ENCODE results near the gene DNAJC1.
A peak's percentile ranks its signal among the peaks of the same experiment; 100 is the strongest.

DNAJC1 gene

GRCh38 chr10:21751341-21752310 lies 251.9 kb downstream of the DNAJC1 start:
- no peak for DNase-seq
- Histone ChIP-seq H2BK15ac (ENCODE audit: low read depth, poor library complexity, severe bottlenecking) (no peak overlapping the region), H3K4me2 (ENCODE audit: low read length, poor library complexity, severe bottlenecking) (no peak overlapping the region), H3K23ac (ENCODE audit: low read length in 2 of 2) (no peak overlapping the region), H3K36me3 (ENCODE audit: control insufficient read depth in 1 of 2, insufficient read depth in 2 of 2, low read depth in 1 of 2, low read length in 2 of 2) (peaks cover 5 to 9% of the 10 kb centered on the region in 2 experiments), H3K14ac (ENCODE audit: low read length in 2 of 2) (no peak overlapping the region), H3K9ac (ENCODE audit: low read length) (no peak overlapping the region), H4K8ac (ENCODE audit: low read length) (no peak overlapping the region), H3K18ac (ENCODE audit: low read depth in 1 of 2, low read length in 2 of 2) (no peak overlapping the region), H2BK120ac (ENCODE audit: low read depth, low read length) (no peak overlapping the region), H2AK5ac (ENCODE audit: low read length, severe bottlenecking) (no peak overlapping the region), H3K4me3 (ENCODE audit: insufficient read depth in 1 of 2, low read depth in 1 of 2, low read length in 2 of 2) (no peak overlapping the region), H2BK12ac (ENCODE audit: low read length in 2 of 2) (no peak overlapping the region), H3K9me3 (ENCODE audit: control insufficient read depth, low read length) (no peaks in the 10 kb centered on the region), H3K4me1 (ENCODE audit: control insufficient read depth, insufficient read depth, low read depth, low read length) (peaks cover 17% of the 10 kb centered on the region), H3K27me3 (ENCODE audit: control insufficient read depth in 1 of 2, insufficient read depth in 1 of 2, low read length in 2 of 2) (no peaks in the 10 kb centered on the region), H2AFZ (ENCODE audit: low read depth, low read length) (no peak overlapping the region), H3K79me1 (replicated peaks; ENCODE audit: low read length, poor library complexity, severe bottlenecking) (peaks cover 2% of the 10 kb centered on the region), H3K4ac (ENCODE audit: low read depth in 1 of 2, low read length in 2 of 2) (no peak overlapping the region), H2BK5ac (ENCODE audit: low read depth, low read length, poor library complexity, severe bottlenecking) (no peak overlapping the region), H3K27ac (ENCODE audit: low read length, poor library complexity, severe bottlenecking) (no peak overlapping the region), H4K91ac (ENCODE audit: low read length) (no peak overlapping the region)
- WGBS: 65% methylated on average over 25 of the region's 26 CpGs

GRCh38 chr10:21750424-21750823 lies 253.1 kb downstream of the DNAJC1 start:
- Histone ChIP-seq H3K9me3 (ENCODE audit: control insufficient read depth, low read length) (no peaks in the 10 kb centered on the region), H3K14ac (ENCODE audit: low read length in 2 of 2) (peak overlapping the region in 1 of 2 experiments; percentile 53), H2BK15ac (ENCODE audit: low read depth, poor library complexity, severe bottlenecking) (no peak overlapping the region), H3K36me3 (ENCODE audit: control insufficient read depth in 1 of 2, insufficient read depth in 2 of 2, low read depth in 1 of 2, low read length in 2 of 2) (peaks cover 5 to 9% of the 10 kb centered on the region in 2 experiments), H3K27ac (ENCODE audit: low read length, poor library complexity, severe bottlenecking) (no peak overlapping the region), H3K4me3 (ENCODE audit: insufficient read depth in 1 of 2, low read depth in 1 of 2, low read length in 2 of 2) (no peak overlapping the region), H4K91ac (ENCODE audit: low read length) (no peak overlapping the region), H2BK12ac (ENCODE audit: low read length in 2 of 2) (no peak overlapping the region), H3K9ac (ENCODE audit: low read length) (no peak overlapping the region), H2AFZ (ENCODE audit: low read depth, low read length) (peak overlapping the region; percentile 37), H4K8ac (ENCODE audit: low read length) (no peak overlapping the region), H3K4me2 (ENCODE audit: low read length, poor library complexity, severe bottlenecking) (no peak overlapping the region), H3K4me1 (ENCODE audit: control insufficient read depth, insufficient read depth, low read depth, low read length) (peaks cover 17% of the 10 kb centered on the region), H2BK120ac (ENCODE audit: low read depth, low read length) (no peak overlapping the region), H3K27me3 (ENCODE audit: control insufficient read depth in 1 of 2, insufficient read depth in 1 of 2, low read length in 2 of 2) (no peaks in the 10 kb centered on the region), H2AK5ac (ENCODE audit: low read length, severe bottlenecking) (no peak overlapping the region), H2BK5ac (ENCODE audit: low read depth, low read length, poor library complexity, severe bottlenecking) (no peak overlapping the region), H3K4ac (ENCODE audit: low read depth in 1 of 2, low read length in 2 of 2) (no peak overlapping the region), H3K23ac (ENCODE audit: low read length in 2 of 2) (no peak overlapping the region), H3K79me1 (replicated peaks; ENCODE audit: low read length, poor library complexity, severe bottlenecking) (peaks cover 4% of the 10 kb centered on the region), H3K18ac (ENCODE audit: low read depth in 1 of 2, low read length in 2 of 2) (no peak overlapping the region)
- WGBS: 92% methylated on average over 12 of the region's 12 CpGs
- no peak for DNase-seq

- H2AK5ac ChIP-seq (ENCODE audit: low read length, severe bottlenecking): no peak overlapping the region
- H3K14ac ChIP-seq (ENCODE audit: low read length in 2 of 2): no peak overlapping the region
- H2BK15ac ChIP-seq (ENCODE audit: low read depth, poor library complexity, severe bottlenecking): no peak overlapping the region
- 93% methylated on average over 3 of the region's 3 CpGs for WGBS
- no peak overlapping the region for H3K9ac ChIP-seq (ENCODE audit: low read length)
- no peak overlapping the region for H4K8ac ChIP-seq (ENCODE audit: low read length)
- H2BK5ac ChIP-seq (ENCODE audit: low read depth, low read length, poor library complexity, severe bottlenecking): no peak overlapping the region
- no peak overlapping the region for H3K4me2 ChIP-seq (ENCODE audit: low read length, poor library complexity, severe bottlenecking)
- H2BK120ac ChIP-seq (ENCODE audit: low read depth, low read length): no peak overlapping the region
- no peak overlapping the region for H3K4ac ChIP-seq (ENCODE audit: low read depth in 1 of 2, low read length in 2 of 2)
- H3K23ac ChIP-seq (ENCODE audit: low read length in 2 of 2): no peak overlapping the region
- H3K4me1 ChIP-seq (ENCODE audit: control insufficient read depth, insufficient read depth, low read depth, low read length): peaks cover 17% of the 10 kb centered on the region
- H4K91ac ChIP-seq (ENCODE audit: low read length): no peak overlapping the region
- H3K4me3 ChIP-seq (ENCODE audit: insufficient read depth in 1 of 2, low read depth in 1 of 2, low read length in 2 of 2): no peak overlapping the region
- H2BK12ac ChIP-seq (ENCODE audit: low read length in 2 of 2): no peak overlapping the region
- no peaks in the 10 kb centered on the region for H3K27me3 ChIP-seq (ENCODE audit: control insufficient read depth in 1 of 2, insufficient read depth in 1 of 2, low read length in 2 of 2)
- H3K79me1 ChIP-seq (replicated peaks; ENCODE audit: low read length, poor library complexity, severe bottlenecking): peaks cover 4% of the 10 kb centered on the region
- H3K18ac ChIP-seq (ENCODE audit: low read depth in 1 of 2, low read length in 2 of 2): no peak overlapping the region
- no peak for DNase-seq
- peaks cover 9 to 10% of the 10 kb centered on the region in 2 experiments for H3K36me3 ChIP-seq (ENCODE audit: control insufficient read depth in 1 of 2, insufficient read depth in 2 of 2, low read depth in 1 of 2, low read length in 2 of 2)
- no peak overlapping the region for H2AFZ ChIP-seq (ENCODE audit: low read depth, low read length)
- no peaks in the 10 kb centered on the region for H3K9me3 ChIP-seq (ENCODE audit: control insufficient read depth, low read length)
- no peak overlapping the region for H3K27ac ChIP-seq (ENCODE audit: low read length, poor library complexity, severe bottlenecking)
These were observed 253.7 kb downstream of the DNAJC1 start for GRCh38 chr10:21749788-21750187.

GRCh38 chr10:21747809-21748208 lies 255.7 kb downstream of the DNAJC1 start:
- Histone ChIP-seq H3K9ac (ENCODE audit: low read length) (no peak overlapping the region), H2AK5ac (ENCODE audit: low read length, severe bottlenecking) (no peak overlapping the region), H3K27me3 (ENCODE audit: control insufficient read depth in 1 of 2, insufficient read depth in 1 of 2, low read length in 2 of 2) (no peaks in the 10 kb centered on the region), H3K14ac (ENCODE audit: low read length in 2 of 2) (no peak overlapping the region), H4K91ac (ENCODE audit: low read length) (no peak overlapping the region), H2BK120ac (ENCODE audit: low read depth, low read length) (no peak overlapping the region), H3K36me3 (ENCODE audit: control insufficient read depth in 1 of 2, insufficient read depth in 2 of 2, low read depth in 1 of 2, low read length in 2 of 2) (peaks cover 15 to 30% of the 10 kb centered on the region in 2 experiments), H3K18ac (ENCODE audit: low read depth in 1 of 2, low read length in 2 of 2) (no peak overlapping the region), H3K27ac (ENCODE audit: low read length, poor library complexity, severe bottlenecking) (no peak overlapping the region), H4K8ac (ENCODE audit: low read length) (no peak overlapping the region), H3K4me2 (ENCODE audit: low read length, poor library complexity, severe bottlenecking) (no peak overlapping the region), H2BK12ac (ENCODE audit: low read length in 2 of 2) (no peak overlapping the region), H2BK15ac (ENCODE audit: low read depth, poor library complexity, severe bottlenecking) (no peak overlapping the region), H3K4me3 (ENCODE audit: insufficient read depth in 1 of 2, low read depth in 1 of 2, low read length in 2 of 2) (no peak overlapping the region), H2BK5ac (ENCODE audit: low read depth, low read length, poor library complexity, severe bottlenecking) (no peak overlapping the region), H3K23ac (ENCODE audit: low read length in 2 of 2) (no peak overlapping the region), H3K4ac (ENCODE audit: low read depth in 1 of 2, low read length in 2 of 2) (no peak overlapping the region), H3K9me3 (ENCODE audit: control insufficient read depth, low read length) (no peaks in the 10 kb centered on the region), H2AFZ (ENCODE audit: low read depth, low read length) (no peak overlapping the region), H3K4me1 (ENCODE audit: control insufficient read depth, insufficient read depth, low read depth, low read length) (no peaks in the 10 kb centered on the region), H3K79me1 (replicated peaks; ENCODE audit: low read length, poor library complexity, severe bottlenecking) (peaks cover 7% of the 10 kb centered on the region)
- DNase-seq: no peak
- WGBS: 99% methylated on average over 3 of the region's 4 CpGs
